ENCODE results near the gene PRKCQ.

GRCh38 chr10:6399879-6400278 lies 180.2 kb downstream of the PRKCQ start:
- TF ChIP-seq POLR2A (IDR thresholded peaks at IDR 0.05; ENCODE audit: low read depth, low read length): no peak
- TF ChIP-seq CTCF (conservative IDR thresholded peaks at IDR 0.05; ENCODE audit: low read depth, low read length): no peak
- TF ChIP-seq FOS (IDR thresholded peaks at IDR 0.05; ENCODE audit: low read depth, low read length): no peak
